Lower leg skin (tissue), 3 donors: ENCODE results near the gene MOV10.

Source experiments
- CTCF ChIP-seq, 3 donors: fragments of 450-650 bp; IDR thresholded peaks; one replicate each; pipeline ENCODE4 v1.5.1; 2016; ENCODE audit warnings: antibody characterized with exemption in 3 of 3, mild to moderate bottlenecking in 3 of 3, moderate library complexity in 2 of 3
- POLR2A ChIP-seq, 2 donors: fragments of 450-650 bp; IDR thresholded peaks; one replicate each; pipeline ENCODE4 v1.6.1; 2016 to 2017; ENCODE audit warnings: antibody characterized with exemption in 2 of 2, mild to moderate bottlenecking in 1 of 2, moderate library complexity in 1 of 2

GRCh38 chr1:112637254-112638109 lies 37.0 kb upstream of the MOV10 start:
- no peak for TF ChIP-seq CTCF (IDR thresholded peaks at IDR 0.05)
- no peak for TF ChIP-seq POLR2A (IDR thresholded peaks at IDR 0.05)
